NCI-H1930 (cell line): ENCODE results near the gene RNF114.
"Not testable (repeated sequence)": the region's sequence is repeated elsewhere in the genome, so short reads cannot be mapped to it uniquely, and the experiment has no call there.

Experiments
- DNase-seq, 2 experiments: peaks; one replicate each; lab custom pipeline; 2025; lab: John Stamatoyannopoulos, UW

RNF114 gene

GRCh38 chr20:49936153-49937026, at the start of gene RNF114:
TSS of gene RNF114 (plus strand) at chr20:49936397. CDS start at chr20:49936413, 16 bp downstream.
- peak; percentile 90 to 94 for DNase-seq

- no peak for DNase-seq
Measured at GRCh38 chr20:49886571-49887213, 49.5 kb upstream of the RNF114 start.

GRCh38 chr20:49887251-49888211, 48.7 kb upstream of the RNF114 start:
- DNase-seq: no peak

- peak; percentile 29 to 66 for DNase-seq
Measured at GRCh38 chr20:49888212-49889000, 47.8 kb upstream of the RNF114 start.

GRCh38 chr20:49889001-49889934, 46.9 kb upstream of the RNF114 start:
- DNase-seq: no peak

- DNase-seq: no peak
Measured at GRCh38 chr20:49889935-49890333, 46.3 kb upstream of the RNF114 start.

GRCh38 chr20:49890471-49891361, 45.5 kb upstream of the RNF114 start:
- DNase-seq: no peak

- DNase-seq: no peak
Measured at GRCh38 chr20:49891476-49892110, 44.6 kb upstream of the RNF114 start.

GRCh38 chr20:49892260-49892659, 43.9 kb upstream of the RNF114 start:
- DNase-seq: no peak

GRCh38 chr20:49892817-49893216, 43.4 kb upstream of the RNF114 start:
- DNase-seq: no peak

- DNase-seq: no peak
Measured at GRCh38 chr20:49893242-49894072, 42.7 kb upstream of the RNF114 start.

- no peak for DNase-seq
Measured at GRCh38 chr20:49894073-49894470, 42.1 kb upstream of the RNF114 start.

- not testable (repeated sequence) for DNase-seq
Measured at GRCh38 chr20:49895474-49896093, 40.6 kb upstream of the RNF114 start.

- DNase-seq: no peak
Measured at GRCh38 chr20:49896204-49896603, 40.0 kb upstream of the RNF114 start.

GRCh38 chr20:49899541-49900383, 36.4 kb upstream of the RNF114 start:
- no peak for DNase-seq

GRCh38 chr20:49901588-49901987, 34.6 kb upstream of the RNF114 start:
- no peak for DNase-seq
